HepG2 (cell line): ENCODE measurements around the gene SLC6A8. TPM values are rescaled to one million over a fixed set of nuclear protein-coding genes. Genes with fewer than 3 reads are reported as not detected.

Source experiments
- ATAC-seq: fragments of 200-7000 bp; cut with Tn5 transposase; 3 replicates; pipeline ENCODE4 v1.9.1; 2020; ENCODE audit warnings: mild to moderate bottlenecking, moderate library complexity
- BruUV-seq: library from RNA; stranded (reverse); fragments of 400-500 nt; replicated peaks from 2 replicates; lab custom pipeline; 2021; lab: Mats Ljungman, UMichigan
- CTCF ChIA-PET: fragments of 300-600 bp; formaldehyde crosslinking; extraction: SDS; loops from one replicate; lab custom pipeline; 2021; ENCODE audit warnings: low total read pairs, inconsistent platforms, low intra/inter-chr PET ratio; lab: Yijun Ruan, JAX
- POLR2A ChIA-PET: fragments of 350-600 bp; sonication (Branson Sonifier 250); formaldehyde crosslinking; loops from one replicate; lab custom pipeline; 2020; ENCODE audit warnings: antibody characterized with exemption, inconsistent platforms; lab: Yijun Ruan, JAX
- DNase-seq: peaks from one replicate; pipeline ENCODE4 v3.0.0-alpha.2; 2015; ENCODE audit warnings: low spot score
- FAIRE-seq: peaks from 3 replicates; lab custom pipeline; 2011; peaks lifted over from hg19 to GRCh38; lab: Jason Lieb, UNC
- H2AFZ ChIP-seq: one replicate; pipeline ENCODE4 v1.6.1; 2011; ENCODE audit warnings: low read length, inconsistent platforms
- H3K27ac ChIP-seq: fragments of 300-600 bp; 3 replicates; pipeline ENCODE4 v1.8.0; 2011; ENCODE audit warnings: mixed run types, mild to moderate bottlenecking, mixed read lengths, low read length, inconsistent platforms; ENCODE audit not compliant: insufficient read depth; ENCODE audit errors: extremely low read length
- H3K27me3 ChIP-seq, 2 experiments: fragments of 200-600 bp in 1 of 2; 2 replicates in 1 of 2; 3 replicates in 1 of 2; pipeline versions ENCODE4 v1.6.0 to v1.8.0; 2011; ENCODE audit warnings: low read length in 2 of 2, mild to moderate bottlenecking in 2 of 2, moderate library complexity in 2 of 2, inconsistent platforms in 1 of 2; ENCODE audit not compliant: insufficient read depth in 2 of 2, control insufficient read depth in 1 of 2
- H3K36me3 ChIP-seq, 2 experiments: fragments of 200-600 bp in 1 of 2; replicated peaks in 1 of 2; 2 replicates in 1 of 2; 3 replicates in 1 of 2; pipeline versions ENCODE4 v1.5.1 to v1.8.0; 2011; ENCODE audit warnings: low read length in 2 of 2, inconsistent platforms in 1 of 2; ENCODE audit not compliant: insufficient read depth in 2 of 2, control insufficient read depth in 1 of 2
- H3K4me1 ChIP-seq: 2 replicates; pipeline ENCODE4 v1.5.1; 2012; ENCODE audit warnings: low read length, inconsistent platforms; ENCODE audit not compliant: insufficient read depth
- H3K4me2 ChIP-seq: 2 replicates; pipeline ENCODE4 v1.6.0; 2011; ENCODE audit warnings: low read depth, low read length, inconsistent platforms
- H3K4me3 ChIP-seq, 3 experiments: fragments of 200-600 bp in 1 of 3; sonication (generic), shearing (Covaris generic) in 1 of 3; replicated peaks in 1 of 3; 2 replicates each; pipeline ENCODE4 v1.5.1; 2011 to 2016; ENCODE audit warnings: low read length in 3 of 3, inconsistent platforms in 2 of 3, low read depth in 2 of 3, mild to moderate bottlenecking in 2 of 3, control low read depth in 1 of 3, mixed read lengths in 1 of 3; ENCODE audit not compliant: insufficient read depth in 1 of 3
- H3K79me2 ChIP-seq: one replicate; pipeline ENCODE4 v1.6.1; 2011; ENCODE audit warnings: low read length, inconsistent platforms; ENCODE audit not compliant: insufficient read depth
- H3K9ac ChIP-seq: 2 replicates; pipeline ENCODE4 v1.6.0; 2011; ENCODE audit warnings: mild to moderate bottlenecking, low read depth, low read length, inconsistent platforms; ENCODE audit not compliant: insufficient read depth
- H3K9me3 ChIP-seq: 2 replicates; pipeline ENCODE4 v1.5.1; 2012; ENCODE audit warnings: mild to moderate bottlenecking, low read length
- H4K20me1 ChIP-seq: 2 replicates; pipeline ENCODE4 v1.6.0; 2011; ENCODE audit warnings: inconsistent platforms, mild to moderate bottlenecking, low read length, moderate library complexity; ENCODE audit not compliant: insufficient read depth
- ATRX ChIP-seq: sonication (generic); formaldehyde crosslinking; IDR thresholded peaks from 2 replicates; pipeline ENCODE4 v1.4.0; 2020; ENCODE audit warnings: missing genetic modification reagents, borderline replicate concordance
- BORCS8-MEF2B ChIP-seq: sonication (generic); formaldehyde crosslinking; IDR thresholded peaks from 2 replicates; pipeline ENCODE4 v1.8.0; 2022; ENCODE audit warnings: mild to moderate bottlenecking, missing genetic modification reagents
- IKZF4 ChIP-seq: sonication (generic); formaldehyde crosslinking; IDR thresholded peaks from 2 replicates; pipeline ENCODE4 v1.5.1; 2020; ENCODE audit warnings: borderline replicate concordance, mild to moderate bottlenecking, low read depth, missing genetic modification reagents; ENCODE audit errors: not compliant biosample characterization
- KDM1A ChIP-seq: IDR thresholded peaks from 2 replicates; pipeline ENCODE4 v1.6.1; 2016; ENCODE audit warnings: missing compliant biosample characterization
- RAD51 ChIP-seq: fragments of 450-650 bp; IDR thresholded peaks from 2 replicates; pipeline ENCODE4 v1.6.1; 2016; ENCODE audit warnings: borderline replicate concordance
- RCOR2 ChIP-seq: IDR thresholded peaks from 2 replicates; pipeline ENCODE4 v1.6.1; 2016; ENCODE audit warnings: missing biosample characterization, missing genetic modification reagents
- SAFB2 ChIP-seq: sonication (generic); formaldehyde crosslinking; IDR thresholded peaks from 2 replicates; pipeline ENCODE4 v1.5.1; 2020; ENCODE audit warnings: missing genetic modification reagents, low read depth, mild to moderate bottlenecking, borderline replicate concordance
- SIN3A ChIP-seq: IDR thresholded peaks from 2 replicates; pipeline ENCODE4 v1.6.1; 2011; ENCODE audit warnings: low read depth, mild to moderate bottlenecking, control low read depth, low read length, borderline replicate concordance
- ZC3H4 ChIP-seq: sonication (generic); formaldehyde crosslinking; IDR thresholded peaks from 2 replicates; pipeline ENCODE4 v1.4.0; 2020; ENCODE audit warnings: missing genetic modification reagents, borderline replicate concordance
- ZFYVE20 ChIP-seq: sonication (generic); formaldehyde crosslinking; IDR thresholded peaks from 2 replicates; pipeline ENCODE4 v1.8.0; 2023; ENCODE audit warnings: low read depth, mild to moderate bottlenecking, moderate library complexity, missing genetic modification reagents, borderline replicate concordance
- ZNF24 ChIP-seq: fragments of 450-650 bp; IDR thresholded peaks from 2 replicates; pipeline ENCODE4 v1.6.1; 2017; ENCODE audit warnings: antibody characterized with exemption, mild to moderate bottlenecking
- ZNF350 ChIP-seq: sonication (generic); formaldehyde crosslinking; IDR thresholded peaks from 2 replicates; pipeline ENCODE4 v1.4.0; 2020; ENCODE audit warnings: mild to moderate bottlenecking, low read depth, missing genetic modification reagents, borderline replicate concordance
- ZNF646 ChIP-seq: sonication (generic); formaldehyde crosslinking; IDR thresholded peaks from 2 replicates; pipeline ENCODE4 v1.9.0; 2021; ENCODE audit warnings: mild to moderate bottlenecking, missing genetic modification reagents
- ZUFSP ChIP-seq: sonication (generic); formaldehyde crosslinking; IDR thresholded peaks from 2 replicates; pipeline ENCODE4 v1.9.0; 2021; ENCODE audit warnings: missing genetic modification reagents, mild to moderate bottlenecking, borderline replicate concordance
- WGBS: methylation state at CpG from one replicate; pipeline ENCODE4 v1.1.6; 2017; ENCODE audit warnings: low lambda C conversion rate; 5-methylcytosine and 5-hydroxymethylcytosine counted together
- in situ Hi-C: cut with HindIII; loops from 2 replicates; pipeline ENCODE4 v1.10.0; 2017; ENCODE audit warnings: low pct_unique_long_range_greater_than_20kb; ENCODE audit not compliant: extremely low pct_ligation_motif_present
- intact Hi-C: fragments of 100-400 bp; cut with micrococcal nuclease; formaldehyde crosslinking; loops from one replicate; pipeline ENCODE4 v1.10.0; 2022; ENCODE audit not compliant: unreplicated experiment
- polyA plus RNA-seq, 8 experiments: library from polyadenylated mRNA; depleted of rRNA in 3 of 8; stranded (reverse) in 7 of 8; unstranded in 1 of 8; fragments of >200 nt; fragmentation: Illumina TruSeq in 4 of 8; extraction: Trizol in 4 of 8; gene quantifications; 2 replicates each; pipeline versions ENCODE4 v1.2.1 to v1.2.3, GENCODE V29; 2011 to 2016; ENCODE audit warnings: low read depth in 4 of 8, missing spikeins in 1 of 8, mixed read lengths in 1 of 8; ENCODE audit not compliant: insufficient read depth in 1 of 8
- total RNA-seq, 5 experiments: library from RNA; depleted of rRNA; stranded (reverse); fragments of >200 nt; fragmentation: Illumina TruSeq; extraction: Trizol; gene quantifications; 2 replicates each; pipeline ENCODE4 v1.2.3, GENCODE V29; 2016; ENCODE audit warnings: low read depth in 1 of 5

SLC6A8 gene
- total and polyA plus RNA-seq, 2 of the 13 experiments (the other 11 are each of a cell fraction or from before 2014, with no cell fraction given): 13.9 to 176 TPM

- in situ Hi-C loops (no loop called here), intact Hi-C loops (no loop called here)
- H2AFZ ChIP-seq: no peak overlapping the region
- no peak for FAIRE-seq
- BruUV-seq: no TSS peak
- no peaks in the 10 kb centered on the region for H3K36me3 ChIP-seq
- no peak for ATAC-seq
- peaks cover 67% of the 10 kb centered on the region for H3K4me1 ChIP-seq
- no peak overlapping the region for H3K4me3 ChIP-seq
- WGBS: 93% methylated on average over 5 of the region's 23 CpGs
- ChIA-PET POLR2A (interaction anchor here (15.1 kb wide), 1 partner anchor 13 kb away, joined by 596 read pairs; no protein-coding TSS in a partner anchor), CTCF (no interaction called here)
- no peak overlapping the region for H3K9ac ChIP-seq
- no peak for DNase-seq
- H3K4me2 ChIP-seq: no peak overlapping the region
- no peaks in the 10 kb centered on the region for H3K9me3 ChIP-seq
- H3K79me2 ChIP-seq: peaks cover 21% of the 10 kb centered on the region
- no peaks in the 10 kb centered on the region for H4K20me1 ChIP-seq
- H3K27me3 ChIP-seq: no peaks in the 10 kb centered on the region
- H3K27ac ChIP-seq: no peak overlapping the region
- TF ChIP-seq IKZF4 (no peak), RAD51 (no peak), ZNF350 (no peak), ATRX (no peak), SAFB2 (no peak), ZNF24 (no peak), ZFYVE20 (CRISPR knock-in tag) (no peak), BORCS8-MEF2B (no peak), SIN3A (no peak), ZUFSP (no peak), RCOR2 (CRISPR knock-in tag) (no peak), ZNF646 (CRISPR knock-in tag) (no peak), ZC3H4 (CRISPR knock-in tag) (no peak), KDM1A (CRISPR knock-in tag) (no peak)
- TF ChIP-seq, all 625 proteins: peak for 0
Observed at GRCh38 chrX:153640045-153640686, 47.6 kb upstream of the SLC6A8 start.
